ENCODE measurements around the gene UNC93B1. TPM values are rescaled to one million over a fixed set of nuclear protein-coding genes. Genes with fewer than 3 reads are reported as not detected.
A peak's percentile ranks its signal among the peaks of the same experiment; 100 is the strongest.

The UNC93B1 gene
- total RNA-seq, 4 donors from 2014 or later = 43.5 to 75.9 (median 44.2) TPM

GRCh38 chr11:68036717-68037239 lies 32.9 kb upstream of the UNC93B1 start:
- Histone ChIP-seq H3K4me1 (peaks cover 0 to 71% (median 46%) of the 10 kb centered on the region in 4 donors), H3K4me3 (no peak overlapping the region), H3K27ac (peak overlapping the region in 3 of 4 donors; percentile 94), H3K36me3 (peaks cover 0 to 52% (median 6%) of the 10 kb centered on the region in 3 donors), H3K27me3 (no peaks in the 10 kb centered on the region), H3K9me3 (no peaks in the 10 kb centered on the region)
- TF ChIP-seq CTCF (IDR thresholded peaks at IDR 0.05) (no peak), EP300 (IDR thresholded peaks at IDR 0.05) (no peak), POLR2A (IDR thresholded peaks at IDR 0.05) (no peak)
- DNase-seq (ENCODE audit: low spot score in 2 of 2) = no peak
- WGBS, 2 donors = 57 to 65% methylated on average over 14 of the region's 14 CpGs

- WGBS, 2 donors = 87 to 90% methylated on average over 20 to 23 of the region's 27 CpGs
- Histone ChIP-seq H3K4me1 (peaks cover 0 to 71% (median 49%) of the 10 kb centered on the region in 4 donors), H3K4me3 (no peak overlapping the region), H3K9me3 (no peaks in the 10 kb centered on the region), H3K27ac (peak overlapping the region in 3 of 4 donors; percentile 94), H3K27me3 (no peaks in the 10 kb centered on the region), H3K36me3 (peaks cover 0 to 48% (median 6%) of the 10 kb centered on the region in 3 donors)
- DNase-seq (ENCODE audit: low spot score in 2 of 2) = no peak
- no peak for TF ChIP-seq EP300 (IDR thresholded peaks at IDR 0.05)
- no peak for TF ChIP-seq CTCF (IDR thresholded peaks at IDR 0.05)
- TF ChIP-seq POLR2A (IDR thresholded peaks at IDR 0.05) = no peak
Measured at GRCh38 chr11:68036141-68036716, 32.3 kb upstream of the UNC93B1 start.

- no peak for DNase-seq (ENCODE audit: low spot score in 2 of 2)
- H3K27me3 ChIP-seq = no peaks in the 10 kb centered on the region
- no peak for TF ChIP-seq EP300 (IDR thresholded peaks at IDR 0.05)
- TF ChIP-seq POLR2A (IDR thresholded peaks at IDR 0.05) = no peak
- TF ChIP-seq CTCF (IDR thresholded peaks at IDR 0.05) = no peak
- peaks cover 0 to 47% (median 6%) of the 10 kb centered on the region in 3 donors for H3K36me3 ChIP-seq
- no peaks in the 10 kb centered on the region for H3K9me3 ChIP-seq
- no peak overlapping the region for H3K27ac ChIP-seq
- no peak overlapping the region for H3K4me3 ChIP-seq
- 81 to 85% methylated on average over 13 of the region's 13 CpGs for WGBS, 2 donors
- peaks cover 0 to 67% (median 47%) of the 10 kb centered on the region in 4 donors for H3K4me1 ChIP-seq
Measured at GRCh38 chr11:68035266-68035876, 31.5 kb upstream of the UNC93B1 start.

GRCh38 chr11:68033708-68034045 lies 29.8 kb upstream of the UNC93B1 start:
- no peaks in the 10 kb centered on the region for H3K9me3 ChIP-seq
- H3K27me3 ChIP-seq = no peaks in the 10 kb centered on the region
- DNase-seq (ENCODE audit: low spot score in 2 of 2) = no peak
- no peak for TF ChIP-seq EP300 (IDR thresholded peaks at IDR 0.05)
- no peak overlapping the region for H3K27ac ChIP-seq
- H3K4me1 ChIP-seq = peaks cover 0 to 61% (median 35%) of the 10 kb centered on the region in 4 donors
- WGBS, 2 donors = 88 to 90% methylated on average over 12 of the region's 12 CpGs
- H3K36me3 ChIP-seq = peaks cover 0 to 47% (median 6%) of the 10 kb centered on the region in 3 donors
- no peak overlapping the region for H3K4me3 ChIP-seq

GRCh38 chr11:68032997-68033707 lies 29.3 kb upstream of the UNC93B1 start:
- no peak for DNase-seq (ENCODE audit: low spot score in 2 of 2)
- H3K27me3 ChIP-seq = no peaks in the 10 kb centered on the region
- H3K27ac ChIP-seq = no peak overlapping the region
- TF ChIP-seq POLR2A (IDR thresholded peaks at IDR 0.05) (no peak), CTCF (IDR thresholded peaks at IDR 0.05) (no peak), EP300 (IDR thresholded peaks at IDR 0.05) (no peak)
- H3K4me1 ChIP-seq = peaks cover 0 to 55% (median 30%) of the 10 kb centered on the region in 4 donors
- H3K9me3 ChIP-seq = no peaks in the 10 kb centered on the region
- peaks cover 0 to 49% (median 6%) of the 10 kb centered on the region in 3 donors for H3K36me3 ChIP-seq
- 91 to 94% methylated on average over 22 to 24 of the region's 29 CpGs for WGBS, 2 donors
- H3K4me3 ChIP-seq = no peak overlapping the region
